Trophoblast cell (in vitro differentiated cells and primary cell): Measurements from ENCODE around the gene UFD1.

ENCODE experiments used
- DNase-seq, 2 donors: peaks; one replicate each; pipeline ENCODE4 v3.0.0-alpha.2; 2016
- H2AFZ ChIP-seq: 2 replicates; pipeline ENCODE4 v1.6.1; 2013; ENCODE audit warnings: low read length, moderate library complexity, mild to moderate bottlenecking; ENCODE audit not compliant: insufficient read depth, poor library complexity
- H2AK5ac ChIP-seq: 2 replicates; pipeline ENCODE4 v1.6.1; 2013; ENCODE audit warnings: mild to moderate bottlenecking, low read length
- H2BK120ac ChIP-seq: 2 replicates; pipeline ENCODE4 v1.6.1; 2013; ENCODE audit warnings: low read length, mild to moderate bottlenecking, moderate library complexity; ENCODE audit not compliant: insufficient read depth, poor library complexity
- H2BK12ac ChIP-seq: 2 replicates; pipeline ENCODE4 v1.6.1; 2013; ENCODE audit warnings: mild to moderate bottlenecking, low read length, moderate library complexity
- H2BK5ac ChIP-seq: 2 replicates; pipeline ENCODE4 v1.6.1; 2013; ENCODE audit warnings: low read length, low read depth, moderate library complexity, mild to moderate bottlenecking; ENCODE audit not compliant: poor library complexity
- H3K14ac ChIP-seq: 2 replicates; pipeline ENCODE4 v1.6.1; 2013; ENCODE audit warnings: mild to moderate bottlenecking, low read length
- H3K18ac ChIP-seq: 2 replicates; pipeline ENCODE4 v1.6.1; 2013; ENCODE audit warnings: mild to moderate bottlenecking, low read length
- H3K23ac ChIP-seq: 2 replicates; pipeline ENCODE4 v1.6.1; 2013; ENCODE audit warnings: low read length
- H3K27ac ChIP-seq: 2 replicates; pipeline ENCODE4 v1.5.1; 2013; ENCODE audit warnings: low read depth, mild to moderate bottlenecking, inconsistent platforms, low read length, moderate library complexity
- H3K27me3 ChIP-seq: 2 replicates; pipeline ENCODE4 v1.6.1; 2013; ENCODE audit warnings: inconsistent platforms, mild to moderate bottlenecking, low read length, moderate library complexity; ENCODE audit not compliant: insufficient read depth
- H3K36me3 ChIP-seq, 2 experiments: 1 replicate in 1 of 2; 2 replicates in 1 of 2; pipeline ENCODE4 v1.6.1; 2013; ENCODE audit warnings: low read length in 2 of 2, mild to moderate bottlenecking in 2 of 2, moderate library complexity in 1 of 2; ENCODE audit not compliant: insufficient read depth in 2 of 2, control insufficient read depth in 1 of 2
- H3K4ac ChIP-seq: 2 replicates; pipeline ENCODE4 v1.6.1; 2013; ENCODE audit warnings: low read depth, mild to moderate bottlenecking, low read length, moderate library complexity
- H3K4me1 ChIP-seq, 2 experiments: 1 replicate in 1 of 2; 2 replicates in 1 of 2; pipeline ENCODE4 v1.6.1; 2013; ENCODE audit warnings: low read length in 2 of 2, mild to moderate bottlenecking in 2 of 2, moderate library complexity in 1 of 2; ENCODE audit not compliant: insufficient read depth in 2 of 2, control insufficient read depth in 1 of 2
- H3K4me2 ChIP-seq: 2 replicates; pipeline ENCODE4 v1.6.1; 2013; ENCODE audit warnings: inconsistent platforms, mild to moderate bottlenecking, low read length, moderate library complexity
- H3K4me3 ChIP-seq: 2 replicates; pipeline ENCODE4 v1.5.1; 2013; ENCODE audit warnings: mild to moderate bottlenecking, low read depth, low read length, inconsistent platforms
- H3K79me1 ChIP-seq: one replicate; pipeline ENCODE4 v1.6.1; 2013; ENCODE audit warnings: low read length
- H3K79me2 ChIP-seq: 2 replicates; pipeline ENCODE4 v1.6.1; 2013; ENCODE audit warnings: low read length, mild to moderate bottlenecking; ENCODE audit not compliant: control insufficient read depth, insufficient read depth, poor library complexity
- H3K9ac ChIP-seq: 2 replicates; pipeline ENCODE4 v1.6.1; 2013; ENCODE audit warnings: mild to moderate bottlenecking, low read length
- H3K9me3 ChIP-seq: 2 replicates; pipeline ENCODE4 v1.6.1; 2013; ENCODE audit warnings: low read depth, mild to moderate bottlenecking, control low read depth, inconsistent platforms, low read length; ENCODE audit not compliant: insufficient read depth
- H4K12ac ChIP-seq: 2 replicates; pipeline ENCODE4 v1.6.1; 2013; ENCODE audit warnings: low read depth, mild to moderate bottlenecking, low read length, moderate library complexity
- H4K8ac ChIP-seq: 2 replicates; pipeline ENCODE4 v1.6.1; 2013; ENCODE audit warnings: low read depth, mild to moderate bottlenecking, low read length, moderate library complexity
- H4K91ac ChIP-seq: one replicate; pipeline ENCODE4 v1.6.1; 2013; ENCODE audit warnings: low read depth, mild to moderate bottlenecking, low read length, moderate library complexity
- WGBS: extraction: QIAGEN DNeasy Blood & Tissue Kit; methylation state at CpG from one replicate; pipeline ENCODE4 v1.1.7; 2013; ENCODE audit warnings: missing lambda C conversion rate; ENCODE audit not compliant: insufficient read length, insufficient coverage; ENCODE audit errors: extremely low coverage; 5-methylcytosine and 5-hydroxymethylcytosine counted together

UFD1 gene

GRCh38 chr22:19453718-19454117 lies 25.3 kb downstream of the UFD1 start:
- WGBS = no CpG with 5 or more reads among the region's 5 CpGs

GRCh38 chr22:19451570-19451969 lies 27.4 kb downstream of the UFD1 start:
- Histone ChIP-seq H2AK5ac (no peak overlapping the region), H3K36me3 (peaks cover 43 to 65% of the 10 kb centered on the region in 2 experiments), H3K79me2 (peaks cover 4% of the 10 kb centered on the region), H4K8ac (no peak overlapping the region), H3K27me3 (no peaks in the 10 kb centered on the region), H3K9me3 (peaks cover 3% of the 10 kb centered on the region), H4K91ac (no peak overlapping the region), H3K4me1 (peaks cover 8 to 13% of the 10 kb centered on the region in 2 experiments), H3K4ac (no peak overlapping the region), H3K14ac (no peak overlapping the region), H3K18ac (no peak overlapping the region), H3K4me3 (no peak overlapping the region), H2BK12ac (no peak overlapping the region), H3K4me2 (no peak overlapping the region), H3K23ac (no peak overlapping the region), H3K9ac (no peak overlapping the region), H3K27ac (no peak overlapping the region), H2AFZ (no peak overlapping the region), H2BK120ac (no peak overlapping the region), H2BK5ac (no peak overlapping the region), H3K79me1 (peaks cover 7% of the 10 kb centered on the region), H4K12ac (no peak overlapping the region)
- WGBS = no CpG with 5 or more reads among the region's 4 CpGs
- DNase-seq = no peak

More at GRCh38 chr22:19453718-19454117, 25.3 kb downstream of the UFD1 start:
- no peak overlapping the region for H3K27ac ChIP-seq
- no peak overlapping the region for H2AFZ ChIP-seq
- H2BK120ac ChIP-seq = no peak overlapping the region
- peaks cover 3% of the 10 kb centered on the region for H3K9me3 ChIP-seq
- H2AK5ac ChIP-seq = no peak overlapping the region
- H2BK5ac ChIP-seq = no peak overlapping the region
- H3K79me2 ChIP-seq = no peaks in the 10 kb centered on the region
- no peak overlapping the region for H4K91ac ChIP-seq
- no peak overlapping the region for H4K8ac ChIP-seq
- H3K14ac ChIP-seq = no peak overlapping the region
- H3K9ac ChIP-seq = no peak overlapping the region
- peaks cover under 1 to 6% of the 10 kb centered on the region in 2 experiments for H3K4me1 ChIP-seq
- H3K4me3 ChIP-seq = no peak overlapping the region
- no peak overlapping the region for H3K23ac ChIP-seq
- H2BK12ac ChIP-seq = no peak overlapping the region
- no peak overlapping the region for H3K4me2 ChIP-seq
- H3K79me1 ChIP-seq = no peaks in the 10 kb centered on the region
- H3K18ac ChIP-seq = no peak overlapping the region
- H3K4ac ChIP-seq = no peak overlapping the region
- DNase-seq = no peak
- peaks cover 55 to 78% of the 10 kb centered on the region in 2 experiments for H3K36me3 ChIP-seq
- no peaks in the 10 kb centered on the region for H3K27me3 ChIP-seq
- no peak overlapping the region for H4K12ac ChIP-seq

DNA sequence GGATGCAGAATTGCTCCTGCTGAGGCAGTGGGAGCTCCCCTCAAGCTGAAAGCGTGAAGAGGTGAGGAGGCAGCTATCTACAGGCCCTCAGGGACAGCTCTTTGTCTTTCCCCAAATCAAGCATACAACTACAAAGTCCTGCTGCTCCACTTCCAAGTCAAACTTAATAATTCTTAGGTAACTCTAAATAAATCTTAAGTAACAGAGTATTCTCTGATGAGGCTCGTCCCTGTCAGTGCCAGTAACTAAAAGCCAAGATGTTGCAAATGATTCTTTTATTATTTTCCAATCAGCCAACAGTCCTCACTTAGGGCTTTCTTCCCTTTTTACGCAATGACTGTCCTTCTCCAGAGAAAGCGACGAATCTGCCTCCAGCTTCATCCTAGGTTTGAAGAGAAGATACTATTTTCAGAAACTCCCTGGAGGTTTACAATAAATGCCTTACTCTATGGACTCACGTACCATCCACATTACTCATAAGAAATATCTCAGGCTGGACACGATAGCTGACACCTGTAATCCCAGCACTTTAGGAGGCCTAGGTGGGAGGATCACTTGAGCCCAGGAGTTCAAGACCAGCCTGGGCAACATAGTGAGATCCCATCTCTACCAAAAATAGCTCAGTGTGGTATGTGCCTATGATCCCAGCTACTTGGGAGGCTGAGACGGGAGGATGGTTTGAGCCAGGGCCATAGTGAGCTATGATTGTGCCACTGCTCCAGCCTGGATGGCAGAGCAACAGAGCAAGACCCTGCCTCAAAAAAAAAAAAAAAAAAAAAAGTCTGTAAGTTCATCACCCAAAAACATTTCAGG lies 28.4 kb downstream of the UFD1 start:
- H2AFZ ChIP-seq = no peak overlapping the region
- H4K8ac ChIP-seq = no peak overlapping the region
- H4K91ac ChIP-seq = no peak overlapping the region
- H3K27me3 ChIP-seq = no peaks in the 10 kb centered on the region
- H3K27ac ChIP-seq = no peak overlapping the region
- no peak overlapping the region for H2BK5ac ChIP-seq
- H2BK12ac ChIP-seq = no peak overlapping the region
- WGBS = no CpG with 5 or more reads among the region's 8 CpGs
- no peak overlapping the region for H3K18ac ChIP-seq
- H3K4me1 ChIP-seq = peaks cover 11 to 12% of the 10 kb centered on the region in 2 experiments
- H3K23ac ChIP-seq = no peak overlapping the region
- H2BK120ac ChIP-seq = no peak overlapping the region
- H2AK5ac ChIP-seq = no peak overlapping the region
- no peak overlapping the region for H3K4me2 ChIP-seq
- H4K12ac ChIP-seq = no peak overlapping the region
- H3K79me2 ChIP-seq = peaks cover 7% of the 10 kb centered on the region
- peaks cover 3% of the 10 kb centered on the region for H3K9me3 ChIP-seq
- no peak overlapping the region for H3K14ac ChIP-seq
- H3K36me3 ChIP-seq = peaks cover 34 to 55% of the 10 kb centered on the region in 2 experiments
- no peak overlapping the region for H3K9ac ChIP-seq
- peaks cover 7% of the 10 kb centered on the region for H3K79me1 ChIP-seq
- H3K4ac ChIP-seq = no peak overlapping the region
- DNase-seq = peak in 1 of 2 donors; percentile 53
- no peak overlapping the region for H3K4me3 ChIP-seq

DNA sequence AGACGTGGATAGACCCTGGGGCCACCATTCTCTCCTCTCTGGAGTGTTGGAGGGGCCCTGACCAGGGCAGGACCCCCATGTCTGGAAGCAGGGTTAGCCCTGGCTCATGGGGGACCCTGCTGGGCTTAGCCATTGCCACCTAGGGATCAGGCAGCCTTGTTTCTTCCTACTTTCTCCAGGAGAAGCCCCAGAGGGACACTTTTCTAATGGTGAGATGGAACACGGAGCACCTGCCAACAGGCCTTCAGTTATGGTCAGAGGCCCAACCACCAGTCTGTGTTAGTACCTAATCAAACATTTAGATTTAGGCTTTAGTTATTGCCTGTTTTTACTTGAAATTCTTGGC lies 29.6 kb downstream of the UFD1 start:
- peaks cover 11 to 12% of the 10 kb centered on the region in 2 experiments for H3K4me1 ChIP-seq
- WGBS = no CpG with 5 or more reads among the region's 2 CpGs

More for the DNA sequence above, 29.6 kb downstream of the UFD1 start:
- Histone ChIP-seq H3K23ac (no peak overlapping the region), H4K8ac (no peak overlapping the region), H3K27ac (no peak overlapping the region), H3K79me1 (peaks cover 7% of the 10 kb centered on the region), H3K79me2 (peaks cover 7% of the 10 kb centered on the region), H4K12ac (no peak overlapping the region), H3K14ac (no peak overlapping the region), H2AK5ac (no peak overlapping the region), H3K4ac (no peak overlapping the region), H3K27me3 (no peaks in the 10 kb centered on the region), H3K9me3 (peaks cover 3% of the 10 kb centered on the region), H3K36me3 (peaks cover 28 to 47% of the 10 kb centered on the region in 2 experiments), H3K4me2 (no peak overlapping the region), H3K18ac (no peak overlapping the region), H4K91ac (no peak overlapping the region), H2BK5ac (no peak overlapping the region), H2AFZ (no peak overlapping the region), H2BK12ac (no peak overlapping the region), H3K4me3 (no peak overlapping the region), H2BK120ac (no peak overlapping the region), H3K9ac (no peak overlapping the region)
- no peak for DNase-seq
